Measurements from ENCODE around the gene METTL16. TPM values are rescaled to one million over a fixed set of nuclear protein-coding genes. Genes with fewer than 3 reads are reported as not detected.

The METTL16 gene
- total RNA-seq, 1 donor from 2014 or later, result 61.1 TPM

- Mint-ChIP-seq H3K27me3 (no peaks in the 10 kb centered on the region), H3K4me1 (peaks cover 6% of the 10 kb centered on the region), H3K9me3 (no peaks in the 10 kb centered on the region), H3K27ac (no peak overlapping the region), H3K4me3 (no peak overlapping the region), H3K36me3 (ENCODE audit: low read depth) (peaks cover 34% of the 10 kb centered on the region)
- intact Hi-C loops (cut with micrococcal nuclease), result no loop called here
- no peak for DNase-seq
Measured at GRCh38 chr17:2435181-2435741, 76.4 kb downstream of the METTL16 start.

GRCh38 chr17:2433696-2434095 lies 78.0 kb downstream of the METTL16 start:
- H3K4me3 Mint-ChIP-seq, result no peak overlapping the region
- no peak for DNase-seq
- H3K27me3 Mint-ChIP-seq, result no peaks in the 10 kb centered on the region
- H3K27ac Mint-ChIP-seq, result no peak overlapping the region
- no peaks in the 10 kb centered on the region for H3K9me3 Mint-ChIP-seq
- intact Hi-C loops (cut with micrococcal nuclease), result no loop called here
- peaks cover 5% of the 10 kb centered on the region for H3K4me1 Mint-ChIP-seq
- H3K36me3 Mint-ChIP-seq (ENCODE audit: low read depth), result peaks cover 29% of the 10 kb centered on the region

- Mint-ChIP-seq H3K27me3 (no peaks in the 10 kb centered on the region), H3K4me3 (no peak overlapping the region), H3K36me3 (ENCODE audit: low read depth) (peaks cover 5% of the 10 kb centered on the region), H3K9me3 (no peaks in the 10 kb centered on the region), H3K4me1 (no peaks in the 10 kb centered on the region), H3K27ac (no peak overlapping the region)
- no peak for DNase-seq
- intact Hi-C loops (cut with micrococcal nuclease), result no loop called here
Measured at GRCh38 chr17:2427910-2428309, 83.8 kb downstream of the METTL16 start.

GRCh38 chr17:2427215-2427614 lies 84.5 kb downstream of the METTL16 start:
- H3K27ac Mint-ChIP-seq, result no peak overlapping the region
- no peaks in the 10 kb centered on the region for H3K27me3 Mint-ChIP-seq
- intact Hi-C loops (cut with micrococcal nuclease), result no loop called here
- H3K4me1 Mint-ChIP-seq, result no peaks in the 10 kb centered on the region
- peaks cover 4% of the 10 kb centered on the region for H3K36me3 Mint-ChIP-seq (ENCODE audit: low read depth)
- no peak for DNase-seq
- no peaks in the 10 kb centered on the region for H3K9me3 Mint-ChIP-seq
- H3K4me3 Mint-ChIP-seq, result no peak overlapping the region

GRCh38 chr17:2423271-2423670 lies 88.4 kb downstream of the METTL16 start:
- DNase-seq, result no peak
- H3K4me3 Mint-ChIP-seq, result no peak overlapping the region
- peaks cover 11% of the 10 kb centered on the region for H3K36me3 Mint-ChIP-seq (ENCODE audit: low read depth)
- H3K4me1 Mint-ChIP-seq, result no peaks in the 10 kb centered on the region
- no peak overlapping the region for H3K27ac Mint-ChIP-seq
- intact Hi-C loops (cut with micrococcal nuclease), result no loop called here
- no peaks in the 10 kb centered on the region for H3K27me3 Mint-ChIP-seq
- no peaks in the 10 kb centered on the region for H3K9me3 Mint-ChIP-seq

GRCh38 chr17:2421315-2422147 lies 90.2 kb downstream of the METTL16 start:
- intact Hi-C loops (cut with micrococcal nuclease), result no loop called here
- Mint-ChIP-seq H3K27me3 (no peaks in the 10 kb centered on the region), H3K9me3 (no peaks in the 10 kb centered on the region), H3K4me1 (peaks cover 3% of the 10 kb centered on the region), H3K36me3 (ENCODE audit: low read depth) (peaks cover 17% of the 10 kb centered on the region), H3K4me3 (no peak overlapping the region), H3K27ac (no peak overlapping the region)
- peak; percentile 55 for DNase-seq

- Mint-ChIP-seq H3K4me1 (peaks cover 3% of the 10 kb centered on the region), H3K27me3 (no peaks in the 10 kb centered on the region), H3K36me3 (ENCODE audit: low read depth) (peaks cover 17% of the 10 kb centered on the region), H3K9me3 (no peaks in the 10 kb centered on the region), H3K4me3 (no peak overlapping the region), H3K27ac (no peak overlapping the region)
- intact Hi-C loops (cut with micrococcal nuclease), result no loop called here
- DNase-seq, result no peak
Measured at GRCh38 chr17:2420176-2420575, 91.5 kb downstream of the METTL16 start.

- no peak for DNase-seq
- no peaks in the 10 kb centered on the region for H3K27me3 Mint-ChIP-seq
- peaks cover 3% of the 10 kb centered on the region for H3K4me1 Mint-ChIP-seq
- H3K4me3 Mint-ChIP-seq, result no peak overlapping the region
- intact Hi-C loops (cut with micrococcal nuclease), result no loop called here
- H3K9me3 Mint-ChIP-seq, result no peaks in the 10 kb centered on the region
- H3K36me3 Mint-ChIP-seq (ENCODE audit: low read depth), result peaks cover 15% of the 10 kb centered on the region
- H3K27ac Mint-ChIP-seq, result no peak overlapping the region
Measured at GRCh38 chr17:2419486-2419885, 92.2 kb downstream of the METTL16 start.

- intact Hi-C loops (cut with micrococcal nuclease), result no loop called here
- Mint-ChIP-seq H3K27ac (no peak overlapping the region), H3K36me3 (ENCODE audit: low read depth) (peaks cover 20% of the 10 kb centered on the region), H3K4me3 (no peak overlapping the region), H3K9me3 (no peaks in the 10 kb centered on the region), H3K4me1 (peaks cover 3% of the 10 kb centered on the region), H3K27me3 (no peaks in the 10 kb centered on the region)
- DNase-seq, result no peak
Measured at GRCh38 chr17:2418572-2418971, 93.1 kb downstream of the METTL16 start.

GRCh38 chr17:2416010-2416734 lies 95.5 kb downstream of the METTL16 start:
- H3K27me3 Mint-ChIP-seq, result no peaks in the 10 kb centered on the region
- intact Hi-C loops (cut with micrococcal nuclease), result loop anchor here (1.0 kb wide), 2 partner anchors 15 to 34 kb away; partner anchors contain the start of gene MNT
- no peak overlapping the region for H3K27ac Mint-ChIP-seq
- H3K9me3 Mint-ChIP-seq, result no peaks in the 10 kb centered on the region
- peaks cover 22% of the 10 kb centered on the region for H3K36me3 Mint-ChIP-seq (ENCODE audit: low read depth)
- no peak overlapping the region for H3K4me3 Mint-ChIP-seq
- H3K4me1 Mint-ChIP-seq, result peaks cover 3% of the 10 kb centered on the region
- peak; percentile 96 for DNase-seq

- intact Hi-C loops (cut with micrococcal nuclease), result no loop called here
- no peaks in the 10 kb centered on the region for H3K27me3 Mint-ChIP-seq
- H3K4me3 Mint-ChIP-seq, result no peak overlapping the region
- peak; percentile 54 for DNase-seq
- H3K36me3 Mint-ChIP-seq (ENCODE audit: low read depth), result peaks cover 25% of the 10 kb centered on the region
- H3K9me3 Mint-ChIP-seq, result no peaks in the 10 kb centered on the region
- no peak overlapping the region for H3K27ac Mint-ChIP-seq
- peaks cover 3% of the 10 kb centered on the region for H3K4me1 Mint-ChIP-seq
Measured at GRCh38 chr17:2415081-2415480, 96.6 kb downstream of the METTL16 start.

- no peak for DNase-seq
- Mint-ChIP-seq H3K4me1 (peaks cover 3% of the 10 kb centered on the region), H3K36me3 (ENCODE audit: low read depth) (peaks cover 23% of the 10 kb centered on the region), H3K9me3 (no peaks in the 10 kb centered on the region), H3K27me3 (no peaks in the 10 kb centered on the region), H3K4me3 (no peak overlapping the region), H3K27ac (no peak overlapping the region)
- intact Hi-C loops (cut with micrococcal nuclease), result no loop called here
Measured at GRCh38 chr17:2414446-2415064, 97.1 kb downstream of the METTL16 start.

GRCh38 chr17:2412561-2413021 lies 99.1 kb downstream of the METTL16 start:
- H3K9me3 Mint-ChIP-seq, result no peaks in the 10 kb centered on the region
- no peak for DNase-seq
- H3K4me3 Mint-ChIP-seq, result no peak overlapping the region
- peaks cover 16% of the 10 kb centered on the region for H3K36me3 Mint-ChIP-seq (ENCODE audit: low read depth)
- H3K27me3 Mint-ChIP-seq, result no peaks in the 10 kb centered on the region
- intact Hi-C loops (cut with micrococcal nuclease), result no loop called here
- H3K27ac Mint-ChIP-seq, result no peak overlapping the region
- H3K4me1 Mint-ChIP-seq, result peaks cover 3% of the 10 kb centered on the region

GRCh38 chr17:2410951-2411350 lies 100.7 kb downstream of the METTL16 start:
- no peaks in the 10 kb centered on the region for H3K9me3 Mint-ChIP-seq
- no peak overlapping the region for H3K27ac Mint-ChIP-seq

More at GRCh38 chr17:2410951-2411350, 100.7 kb downstream of the METTL16 start:
- intact Hi-C loops (cut with micrococcal nuclease), result no loop called here
- Mint-ChIP-seq H3K4me3 (no peak overlapping the region), H3K27me3 (no peaks in the 10 kb centered on the region), H3K4me1 (peaks cover 11% of the 10 kb centered on the region), H3K36me3 (ENCODE audit: low read depth) (peaks cover 12% of the 10 kb centered on the region)
- no peak for DNase-seq

All from activated CD4-positive, alpha-beta T cell treated with anti-CD3 and anti-CD28 coated beads, Interleukin-2, amount 10 ng/mL, durations not matched to agents 24 days and 14 days (primary cell).